H1 (cell line): ENCODE measurements around the gene SP8. TPM values are rescaled to one million over a fixed set of nuclear protein-coding genes. Genes with fewer than 3 reads are reported as not detected.

Experiments used
- CTCF ChIA-PET: fragments of 300-600 bp; sonication (Branson Sonifier 250); formaldehyde crosslinking; loops from one replicate; lab custom pipeline; 2021; ENCODE audit not compliant: partially characterized antibody; lab: Charles Lee
- POLR2A ChIA-PET: fragments of 300-600 bp; sonication (Branson Sonifier 250); formaldehyde crosslinking; loops from one replicate; lab custom pipeline; 2021; ENCODE audit warnings: inconsistent platforms; ENCODE audit not compliant: partially characterized antibody; lab: Charles Lee
- DNase-seq, 2 experiments: peaks; one replicate each; pipeline versions ENCODE4 v3.0.0 to v3.0.0-alpha.2; 2010 to 2022; ENCODE audit warnings: low spot score in 2 of 2, low read depth in 1 of 2, mixed read lengths in 1 of 2
- FAIRE-seq: peaks from 2 replicates; lab custom pipeline; 2011; peaks lifted over from hg19 to GRCh38; lab: Jason Lieb, UNC
- H2AFZ ChIP-seq: 2 replicates; pipeline ENCODE4 v1.8.1; 2012; ENCODE audit warnings: low read length, inconsistent platforms
- H2AK5ac ChIP-seq: 2 replicates; pipeline ENCODE4 v1.6.1; 2013; ENCODE audit warnings: low read depth, low read length
- H2BK120ac ChIP-seq: replicated peaks from 2 replicates; pipeline ENCODE3; 2013; ENCODE audit warnings: low read depth, low read length, inconsistent platforms
- H2BK12ac ChIP-seq: 2 replicates; pipeline ENCODE4 v1.6.1; 2013; ENCODE audit warnings: low read depth, low read length
- H2BK15ac ChIP-seq: 2 replicates; pipeline ENCODE4 v1.6.1; 2013; ENCODE audit warnings: low read length
- H2BK20ac ChIP-seq: 2 replicates; pipeline ENCODE4 v1.6.1; 2013; ENCODE audit warnings: low read length
- H2BK5ac ChIP-seq: 2 replicates; pipeline ENCODE4 v1.6.1; 2013; ENCODE audit warnings: low read depth, low read length
- H3K14ac ChIP-seq: 2 replicates; pipeline ENCODE4 v1.6.1; 2013; ENCODE audit warnings: inconsistent platforms; ENCODE audit not compliant: insufficient read length
- H3K18ac ChIP-seq: 2 replicates; pipeline ENCODE4 v1.6.1; 2013; ENCODE audit warnings: low read length; ENCODE audit errors: extremely low read depth
- H3K23ac ChIP-seq: 2 replicates; pipeline ENCODE4 v1.6.1; 2013; ENCODE audit warnings: inconsistent platforms; ENCODE audit not compliant: insufficient read length
- H3K23me2 ChIP-seq: 2 replicates; pipeline ENCODE4 v1.6.1; 2013; ENCODE audit warnings: low read depth, low read length
- H3K27ac ChIP-seq: 2 replicates; pipeline ENCODE4 v1.6.1; 2011; ENCODE audit warnings: low read depth, low read length, inconsistent platforms
- H3K27me3 ChIP-seq, 4 experiments: replicated peaks in 1 of 4; 1 replicate in 1 of 4; 2 replicates in 3 of 4; pipeline versions ENCODE4 v1.6.1 to v1.8.1; 2011 to 2013; ENCODE audit warnings: low read length in 3 of 4, mild to moderate bottlenecking in 3 of 4, inconsistent platforms in 2 of 4, mixed read lengths in 2 of 4, moderate library complexity in 1 of 4; ENCODE audit not compliant: control insufficient read depth in 3 of 4, insufficient read depth in 3 of 4; ENCODE audit errors: extremely low read depth in 1 of 4
- H3K36me3 ChIP-seq, 4 experiments: 2 replicates each; pipeline versions ENCODE4 v1.6.1 to v1.8.1; 2011 to 2013; ENCODE audit warnings: mild to moderate bottlenecking in 4 of 4, low read length in 3 of 4, moderate library complexity in 2 of 4, control low read depth in 1 of 4, inconsistent platforms in 1 of 4; ENCODE audit not compliant: insufficient read depth in 4 of 4, control insufficient read depth in 2 of 4
- H3K4ac ChIP-seq: replicated peaks from 2 replicates; pipeline ENCODE3; 2013; ENCODE audit warnings: low read length, low read depth, mixed read lengths, inconsistent platforms; ENCODE audit not compliant: insufficient read length
- H3K4me1 ChIP-seq, 4 experiments: replicated peaks in 1 of 4; 1 replicate in 1 of 4; 2 replicates in 3 of 4; pipeline versions ENCODE4 v1.6.1 to v1.8.1; 2011 to 2013; ENCODE audit warnings: low read length in 3 of 4, inconsistent platforms in 2 of 4, mixed read lengths in 1 of 4; ENCODE audit not compliant: insufficient read depth in 4 of 4, control insufficient read depth in 3 of 4
- H3K4me2 ChIP-seq, 2 experiments: 2 replicates each; pipeline versions ENCODE4 v1.6.1 to v1.8.1; 2011 to 2013; ENCODE audit warnings: low read depth in 2 of 2, low read length in 2 of 2, control low read depth in 1 of 2, inconsistent platforms in 1 of 2, mild to moderate bottlenecking in 1 of 2; ENCODE audit not compliant: insufficient read depth in 1 of 2
- H3K4me3 ChIP-seq, 4 experiments: fragments of 200-600, 300-600 bp in 1 of 4; sonication (generic), shearing (Covaris generic), sonication (Bioruptor Twin) in 1 of 4; 2 replicates each; pipeline versions ENCODE4 v1.5.1 to v1.8.1; 2011 to 2016; ENCODE audit warnings: low read length in 4 of 4, low read depth in 3 of 4, control low read depth in 2 of 4, inconsistent platforms in 2 of 4, mild to moderate bottlenecking in 2 of 4, mixed read lengths in 1 of 4, moderate library complexity in 1 of 4; ENCODE audit not compliant: insufficient read depth in 2 of 4; ENCODE audit errors: extremely low read depth in 1 of 4
- H3K56ac ChIP-seq: replicated peaks from 2 replicates; pipeline ENCODE3; 2013; ENCODE audit warnings: low read depth, mild to moderate bottlenecking, mixed read lengths, low read length, inconsistent platforms; ENCODE audit not compliant: insufficient read length
- H3K79me1 ChIP-seq: 2 replicates; pipeline ENCODE4 v1.6.1; 2013; ENCODE audit warnings: low read depth, low read length, control low read depth
- H3K79me2 ChIP-seq, 2 experiments: 2 replicates each; pipeline versions ENCODE4 v1.6.1 to v1.8.1; 2012 to 2013; ENCODE audit warnings: low read length in 2 of 2, mild to moderate bottlenecking in 2 of 2, inconsistent platforms in 1 of 2; ENCODE audit not compliant: insufficient read depth in 2 of 2, control insufficient read depth in 1 of 2
- H3K9ac ChIP-seq, 4 experiments: replicated peaks in 1 of 4; 1 replicate in 1 of 4; 2 replicates in 3 of 4; pipeline versions ENCODE4 v1.6.1 to v1.8.1; 2011 to 2013; ENCODE audit warnings: low read depth in 3 of 4, low read length in 3 of 4, control low read depth in 2 of 4, mild to moderate bottlenecking in 2 of 4, moderate library complexity in 2 of 4, inconsistent platforms in 1 of 4; ENCODE audit errors: extremely low read depth in 1 of 4
- H3K9me3 ChIP-seq, 2 experiments: 2 replicates each; pipeline versions ENCODE4 v1.6.1 to v1.8.1; 2012 to 2013; ENCODE audit warnings: mild to moderate bottlenecking in 2 of 2, moderate library complexity in 2 of 2, control low read depth in 1 of 2, inconsistent platforms in 1 of 2, low read depth in 1 of 2, low read length in 1 of 2, mixed read lengths in 1 of 2; ENCODE audit not compliant: insufficient read depth in 2 of 2
- H4K20me1 ChIP-seq, 2 experiments: replicated peaks in 1 of 2; 2 replicates each; pipeline versions ENCODE3 to v1.8.1; 2011 to 2013; ENCODE audit warnings: inconsistent platforms in 2 of 2, low read length in 2 of 2, mild to moderate bottlenecking in 1 of 2; ENCODE audit not compliant: insufficient read depth in 2 of 2, control insufficient read depth in 1 of 2
- H4K5ac ChIP-seq: 2 replicates; pipeline ENCODE4 v1.6.1; 2013; ENCODE audit warnings: low read length, low read depth, mixed read lengths, inconsistent platforms; ENCODE audit not compliant: insufficient read length
- H4K8ac ChIP-seq: 2 replicates; pipeline ENCODE4 v1.8.0; 2013; ENCODE audit warnings: mild to moderate bottlenecking, moderate library complexity, low read length, inconsistent platforms; ENCODE audit not compliant: insufficient read depth; ENCODE audit errors: extremely low read depth
- H4K91ac ChIP-seq: replicated peaks from 2 replicates; pipeline ENCODE3; 2013; ENCODE audit warnings: low read length, mixed read lengths, inconsistent platforms; ENCODE audit not compliant: insufficient read length
- BRCA1 ChIP-seq: IDR thresholded peaks from 2 replicates; pipeline ENCODE4 v1.6.1; 2012; ENCODE audit warnings: low read depth, low read length, improper control_type of control experiment
- KDM1A ChIP-seq: fragments of 200-600, 300-600 bp; sonication (generic); IDR thresholded peaks from 2 replicates; pipeline ENCODE4 v1.7.1; 2016; ENCODE audit warnings: mild to moderate bottlenecking, low read length, borderline replicate concordance
- KDM4A ChIP-seq: IDR thresholded peaks from one replicate; pipeline ENCODE4 v1.7.1; 2012; ENCODE audit warnings: low read depth, mild to moderate bottlenecking, moderate library complexity, low read length, inconsistent platforms; ENCODE audit not compliant: severe bottlenecking
- SP4 ChIP-seq: IDR thresholded peaks from 2 replicates; pipeline ENCODE4 v1.6.1; 2012; ENCODE audit warnings: low read length, inconsistent platforms
- TCF12 ChIP-seq: IDR thresholded peaks from 2 replicates; pipeline ENCODE4 v1.6.1; 2011; ENCODE audit warnings: low read depth, mild to moderate bottlenecking, low read length
- WGBS, 2 experiments: shearing (Covaris generic) in 1 of 2; methylation state at CpG; one replicate each; pipeline versions ENCODE4 v1.1.6 to v1.1.7; 2013 to 2015; ENCODE audit warnings: low lambda C conversion rate in 2 of 2, mixed read lengths in 2 of 2, inconsistent platforms in 1 of 2, low coverage in 1 of 2, missing lambda C conversion rate in 1 of 2; ENCODE audit not compliant: insufficient replicate concordance in 2 of 2, insufficient coverage in 1 of 2, insufficient read length in 1 of 2; ENCODE audit errors: extremely low coverage in 1 of 2, missing lambda C conversion rate in 1 of 2; 5-methylcytosine and 5-hydroxymethylcytosine counted together
- long read RNA-seq, 2 experiments: library from RNA in 1 of 2; library from capped mRNA in 1 of 2; stranded (forward); transcript quantifications; one replicate each; pipeline ENCODE4 v2.0.0, GENCODE V29; 2021; ENCODE audit warnings: inconsistent platforms in 1 of 2
- polyA minus RNA-seq, 3 experiments: library from RNA; depleted of rRNA, polyadenylated mRNA; stranded (reverse); fragments of >200 nt; gene quantifications; 1 replicate in 2 of 3; 2 replicates in 1 of 3; pipeline ENCODE4 v1.2.3, GENCODE V29; 2011
- polyA plus RNA-seq, 7 experiments: library from polyadenylated mRNA; depleted of rRNA in 3 of 7; stranded (reverse) in 5 of 7; unstranded in 2 of 7; fragments of >200 nt in 5 of 7; fragments of 200-250 nt in 2 of 7; gene quantifications; 1 replicate in 5 of 7; 2 replicates in 1 of 7; 4 replicates in 1 of 7; pipeline versions ENCODE4 v1.2.1 to v1.2.3, GENCODE V29; 2011 to 2013; ENCODE audit warnings: missing spikeins in 2 of 7, mixed read lengths in 2 of 7
- total RNA-seq: library from RNA; stranded (reverse); fragmentation: NEBNext Ultra II Directional; extraction: Animal tissue kit (Norgen Biotek cat#: 25700); gene quantifications from 2 replicates; pipeline ENCODE4 v1.2.1, GENCODE V29; 2021
- TF ChIP-seq, protein P1 (sequence below): IDR thresholded peaks from 2 replicates; pipeline ENCODE4 v1.6.1; 2012; ENCODE audit warnings: low read length, inconsistent platforms

Gene SP8
- total RNA-seq (10.6 and 12.0 TPM in 2 replicates), polyA plus RNA-seq (2011; rRNA removed) (11.3 and 13.5 TPM in 2 replicates), polyA minus RNA-seq (2011; rRNA and poly(A)+ RNA removed) (3.4 and 3.8 TPM in 2 replicates)
- polyA plus RNA-seq (2011; cell fraction: cytosol; rRNA removed): 7.9 TPM
- polyA plus RNA-seq (2011; cell fraction: nucleus; rRNA removed): 11.6 TPM
- 6.5 to 9.0 TPM (median 6.8 TPM) in 4 replicates for polyA plus RNA-seq (2012, experiment 1 of 2)
- 4.7 TPM for polyA plus RNA-seq (2012, experiment 2 of 2)
- polyA plus RNA-seq (2013, experiment 1 of 2): 3.4 TPM
- 2.8 TPM for polyA plus RNA-seq (2013, experiment 2 of 2)
- 9.6 TPM for polyA minus RNA-seq (2011; cell fraction: cytosol; rRNA and poly(A)+ RNA removed)
- 9.8 TPM for polyA minus RNA-seq (2011; cell fraction: nucleus; rRNA and poly(A)+ RNA removed)
- long read RNA-seq, experiment 1, partial matches to known transcripts: 1 of 14 reads
- long read RNA-seq, experiment 1, other reads (novel, unspliced or antisense): 13 of 14 reads
- long read RNA-seq, experiment 2, partial matches to known transcripts: 0 of 5 reads
- long read RNA-seq, experiment 2, other reads (novel, unspliced or antisense): 5 of 5 reads

DNA sequence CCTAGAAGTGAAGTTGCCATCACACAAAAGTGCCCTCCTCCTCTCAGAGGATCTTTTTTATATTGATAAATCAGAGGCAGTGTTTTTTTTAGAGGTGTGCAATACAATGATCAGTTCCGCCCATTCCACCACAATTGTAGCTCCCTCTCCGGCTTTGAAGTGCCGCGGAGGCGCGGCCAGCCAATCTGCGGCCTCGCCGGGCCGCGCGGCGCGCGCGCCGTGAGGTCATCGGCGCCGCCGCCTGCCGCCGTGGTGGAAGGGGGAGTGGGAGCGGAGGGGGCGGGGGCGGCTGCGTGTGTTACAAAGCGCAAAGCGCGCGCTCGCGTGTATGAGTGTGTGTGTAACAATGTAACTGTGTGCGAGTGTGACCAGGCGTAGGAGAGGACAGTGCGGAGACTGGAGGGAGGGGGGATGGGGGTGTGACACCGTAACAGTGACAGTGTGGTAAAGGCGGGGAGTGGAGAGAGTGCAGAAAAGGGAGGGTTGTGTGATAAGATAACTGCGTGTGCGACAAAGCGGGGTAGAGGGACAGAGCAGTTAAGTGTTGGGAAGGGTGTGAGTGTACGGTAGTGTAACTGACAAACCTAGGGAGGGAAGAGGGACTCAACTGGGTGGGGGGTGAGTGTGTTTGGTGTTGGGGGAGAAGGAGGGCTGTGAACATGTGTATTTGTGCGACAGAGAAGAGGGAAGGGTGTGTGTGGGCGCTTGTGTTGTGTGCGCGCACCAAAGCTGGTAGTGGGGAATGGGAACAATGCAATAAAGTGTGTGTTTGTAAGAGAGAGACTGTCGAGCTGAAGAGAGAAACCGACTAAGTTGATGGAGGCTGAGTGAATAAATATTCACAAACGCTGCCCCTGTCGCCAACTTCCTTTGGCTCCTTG is at the start of gene SP8:
Gene SP8, minus strand, starts transcription at position 108 of the 881 bp plus-strand sequence. Its CDS starts 88 bp downstream, at position 20.
- peak within 1 kb of the TSS; percentile 97; the same call in 1 of the 2 replicates for H2BK20ac ChIP-seq
- H2BK120ac ChIP-seq: no peak within 1 kb of the TSS
- no peak within 1 kb of the TSS for H2AK5ac ChIP-seq
- peak within 1 kb of the TSS; percentile 94 for H3K18ac ChIP-seq
- H3K36me3 ChIP-seq: no peaks in the 10 kb centered on the region
- H3K56ac ChIP-seq: no peak within 1 kb of the TSS
- no peaks in the 10 kb centered on the region for H3K9me3 ChIP-seq
- peak within 1 kb of the TSS; percentile 80 to 92 (median 86) for H3K4me3 ChIP-seq
- H2BK12ac ChIP-seq: peak within 1 kb of the TSS; percentile 99
- no peak within 1 kb of the TSS for H4K8ac ChIP-seq
- peaks cover 10 to 53% (median 30%) of the 10 kb centered on the region in 4 experiments for H3K27me3 ChIP-seq
- peak in 1 of 2 experiments; percentile 88 for DNase-seq
- H3K79me1 ChIP-seq: no peaks in the 10 kb centered on the region
- 3% methylated on average over 49 of the region's 50 CpGs; no CpG with 5 or more reads in 1 of the 2 experiments for WGBS, 2 experiments
- peak within 1 kb of the TSS; percentile 74; the same call in 1 of the 2 replicates for H2AFZ ChIP-seq
- H3K79me2 ChIP-seq: peaks cover 0 to 18% of the 10 kb centered on the region in 2 experiments; a peak in 2 of 4 replicates
- H4K5ac ChIP-seq: peak within 1 kb of the TSS; percentile 75
- no peak within 1 kb of the TSS for H3K23ac ChIP-seq
- ChIA-PET POLR2A (interaction anchor here (0.6 to 16.7 kb wide), 6 partner anchors 5 to 469 kb away, joined by 3 to 192 read pairs (median 3); partner anchors contain the start of gene SP8), CTCF (interaction anchor here (0.6 to 0.8 kb wide), 3 partner anchors 9 to 1692 kb away, joined by 3 to 4 read pairs (median 3); no protein-coding TSS in a partner anchor)
- peak within 1 kb of the TSS; percentile 84 for H2BK5ac ChIP-seq
- H3K27ac ChIP-seq: no peak within 1 kb of the TSS
- H3K4me2 ChIP-seq: peak within 1 kb of the TSS; percentile 95 to 99
- H3K9ac ChIP-seq: peak within 1 kb of the TSS; percentile 34 to 66 (median 50)
- H4K20me1 ChIP-seq: no peaks in the 10 kb centered on the region
- no peak within 1 kb of the TSS for H3K14ac ChIP-seq
- H2BK15ac ChIP-seq: peak within 1 kb of the TSS; percentile 98; the same call in 1 of the 2 replicates
- H3K4me1 ChIP-seq: peaks cover 0 to 18% (median 12%) of the 10 kb centered on the region in 4 experiments; a peak in 6 of 7 replicates
- no peak within 1 kb of the TSS for H3K4ac ChIP-seq
- peak within 1 kb of the TSS; percentile 93 for H4K91ac ChIP-seq
- peak; percentile 94 for FAIRE-seq
- H3K23me2 ChIP-seq: peaks cover 25% of the 10 kb centered on the region
- TF ChIP-seq TCF12 (no peak), BRCA1 (no peak), SP4 (peak; percentile 54; the same call in 1 of the 2 replicates), KDM1A (peak; percentile 18; the same call in 1 of the 2 replicates), KDM4A (peak; percentile 99)
- TF ChIP-seq, protein P1, sequence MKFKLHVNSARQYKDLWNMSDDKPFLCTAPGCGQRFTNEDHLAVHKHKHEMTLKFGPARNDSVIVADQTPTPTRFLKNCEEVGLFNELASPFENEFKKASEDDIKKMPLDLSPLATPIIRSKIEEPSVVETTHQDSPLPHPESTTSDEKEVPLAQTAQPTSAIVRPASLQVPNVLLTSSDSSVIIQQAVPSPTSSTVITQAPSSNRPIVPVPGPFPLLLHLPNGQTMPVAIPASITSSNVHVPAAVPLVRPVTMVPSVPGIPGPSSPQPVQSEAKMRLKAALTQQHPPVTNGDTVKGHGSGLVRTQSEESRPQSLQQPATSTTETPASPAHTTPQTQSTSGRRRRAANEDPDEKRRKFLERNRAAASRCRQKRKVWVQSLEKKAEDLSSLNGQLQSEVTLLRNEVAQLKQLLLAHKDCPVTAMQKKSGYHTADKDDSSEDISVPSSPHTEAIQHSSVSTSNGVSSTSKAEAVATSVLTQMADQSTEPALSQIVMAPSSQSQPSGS: peak; percentile 74; the same call in 1 of the 2 replicates
